ENCODE measurements around the gene PTPRN2. TPM values are rescaled to one million over a fixed set of nuclear protein-coding genes. Genes with fewer than 3 reads are reported as not detected.

Gene PTPRN2
- total RNA-seq, 1 experiment from 2014 or later, result not detected

GRCh38 chr7:157567666-157568065 lies 1020.0 kb downstream of the PTPRN2 start:
- intact Hi-C loops (cut with micrococcal nuclease; ENCODE audit: unreplicated experiment), result no loop called here
- CTCF ChIA-PET, result no interaction called here
- TF ChIP-seq EZH2 (IDR thresholded peaks at IDR 0.05; ENCODE audit: low read depth) (no peak), CTCF (conservative IDR thresholded peaks at IDR 0.05) (no peak)
- no peaks in the 10 kb centered on the region for H3F3A ChIP-seq (ENCODE audit: insufficient read depth, low read depth)
- H3K9me3 ChIP-seq (ENCODE audit: insufficient read depth, low read depth), result no peaks in the 10 kb centered on the region; the same call in 1 of the 2 replicates
- POLR2A ChIA-PET (ENCODE audit: unreplicated experiment), result no interaction called here
- H3K36me3 ChIP-seq (ENCODE audit: low read depth), result no peaks in the 10 kb centered on the region
- H3K27me3 ChIP-seq (ENCODE audit: insufficient read depth, low read depth), result peaks cover 91% of the 10 kb centered on the region
- H3K9me2 ChIP-seq (ENCODE audit: insufficient read depth), result no peaks in the 10 kb centered on the region
- no peak overlapping the region for H3K4me3 ChIP-seq
- no peak overlapping the region for H2AFZ ChIP-seq
- no peak for DNase-seq
- no peaks in the 10 kb centered on the region for H4K20me1 ChIP-seq (ENCODE audit: insufficient read depth)
- no peaks in the 10 kb centered on the region for H3K79me2 ChIP-seq (ENCODE audit: low read depth)
- H3K4me1 ChIP-seq (replicated peaks; ENCODE audit: insufficient read depth), result no peaks in the 10 kb centered on the region
- H3K27ac ChIP-seq, result no peak overlapping the region
- BruUV-seq (replicated peaks), result no TSS peak
- H3K4me2 ChIP-seq, result no peak overlapping the region

GRCh38 chr7:157566631-157567006 lies 1021.0 kb downstream of the PTPRN2 start:
- Histone ChIP-seq H3K9me2 (ENCODE audit: insufficient read depth) (no peaks in the 10 kb centered on the region), H3K9me3 (ENCODE audit: insufficient read depth, low read depth) (no peaks in the 10 kb centered on the region; the same call in 1 of the 2 replicates), H3K27ac (no peak overlapping the region), H3K27me3 (ENCODE audit: insufficient read depth, low read depth) (peaks cover 90% of the 10 kb centered on the region), H3K36me3 (ENCODE audit: low read depth) (no peaks in the 10 kb centered on the region), H3F3A (ENCODE audit: insufficient read depth, low read depth) (no peaks in the 10 kb centered on the region), H3K4me1 (replicated peaks; ENCODE audit: insufficient read depth) (no peaks in the 10 kb centered on the region), H4K20me1 (ENCODE audit: insufficient read depth) (no peaks in the 10 kb centered on the region), H2AFZ (no peak overlapping the region), H3K79me2 (ENCODE audit: low read depth) (no peaks in the 10 kb centered on the region), H3K4me3 (no peak overlapping the region), H3K4me2 (no peak overlapping the region)
- BruUV-seq (replicated peaks), result no TSS peak
- no peak for DNase-seq
- ChIA-PET CTCF (no interaction called here), POLR2A (ENCODE audit: unreplicated experiment) (no interaction called here)
- intact Hi-C loops (cut with micrococcal nuclease; ENCODE audit: unreplicated experiment), result no loop called here
- no peak for TF ChIP-seq CTCF (conservative IDR thresholded peaks at IDR 0.05)
- no peak for TF ChIP-seq EZH2 (IDR thresholded peaks at IDR 0.05; ENCODE audit: low read depth)

- Histone ChIP-seq H3K36me3 (ENCODE audit: low read depth) (no peaks in the 10 kb centered on the region), H4K20me1 (ENCODE audit: insufficient read depth) (no peaks in the 10 kb centered on the region), H3K9me2 (ENCODE audit: insufficient read depth) (no peaks in the 10 kb centered on the region), H3F3A (ENCODE audit: insufficient read depth, low read depth) (no peaks in the 10 kb centered on the region), H3K4me1 (replicated peaks; ENCODE audit: insufficient read depth) (no peaks in the 10 kb centered on the region), H3K27ac (no peak overlapping the region), H3K4me3 (no peak overlapping the region), H2AFZ (no peak overlapping the region), H3K79me2 (ENCODE audit: low read depth) (no peaks in the 10 kb centered on the region), H3K27me3 (ENCODE audit: insufficient read depth, low read depth) (peaks cover 90% of the 10 kb centered on the region), H3K9me3 (ENCODE audit: insufficient read depth, low read depth) (no peaks in the 10 kb centered on the region; the same call in 1 of the 2 replicates), H3K4me2 (no peak overlapping the region)
- POLR2A ChIA-PET (ENCODE audit: unreplicated experiment), result no interaction called here
- BruUV-seq (replicated peaks), result no TSS peak
- no peak for DNase-seq
- TF ChIP-seq EZH2 (IDR thresholded peaks at IDR 0.05; ENCODE audit: low read depth), result no peak
- TF ChIP-seq CTCF (conservative IDR thresholded peaks at IDR 0.05), result no peak
- intact Hi-C loops (cut with micrococcal nuclease; ENCODE audit: unreplicated experiment), result no loop called here
- CTCF ChIA-PET, result no interaction called here
These were observed 1021.5 kb downstream of the PTPRN2 start for GRCh38 chr7:157565981-157566630.

Data from PC-9 (cell line).